Activated CD8-positive, alpha-beta memory T cell treated with anti-CD3 and anti-CD28 coated beads, Interleukin-2, amount 50 U/mL, for 1 hour (primary cell): ENCODE data around the gene RPL10A.

Experiments
- DNase-seq: peaks from one replicate; pipeline ENCODE4 v3.0.0-alpha.2; 2020; ENCODE audit errors: extremely low read depth

The RPL10A gene

GRCh38 chr6:35492258-35492973, 24.2 kb downstream of the RPL10A start:
- no peak for DNase-seq

GRCh38 chr6:35492974-35493284, 24.7 kb downstream of the RPL10A start:
- DNase-seq, result no peak

DNA sequence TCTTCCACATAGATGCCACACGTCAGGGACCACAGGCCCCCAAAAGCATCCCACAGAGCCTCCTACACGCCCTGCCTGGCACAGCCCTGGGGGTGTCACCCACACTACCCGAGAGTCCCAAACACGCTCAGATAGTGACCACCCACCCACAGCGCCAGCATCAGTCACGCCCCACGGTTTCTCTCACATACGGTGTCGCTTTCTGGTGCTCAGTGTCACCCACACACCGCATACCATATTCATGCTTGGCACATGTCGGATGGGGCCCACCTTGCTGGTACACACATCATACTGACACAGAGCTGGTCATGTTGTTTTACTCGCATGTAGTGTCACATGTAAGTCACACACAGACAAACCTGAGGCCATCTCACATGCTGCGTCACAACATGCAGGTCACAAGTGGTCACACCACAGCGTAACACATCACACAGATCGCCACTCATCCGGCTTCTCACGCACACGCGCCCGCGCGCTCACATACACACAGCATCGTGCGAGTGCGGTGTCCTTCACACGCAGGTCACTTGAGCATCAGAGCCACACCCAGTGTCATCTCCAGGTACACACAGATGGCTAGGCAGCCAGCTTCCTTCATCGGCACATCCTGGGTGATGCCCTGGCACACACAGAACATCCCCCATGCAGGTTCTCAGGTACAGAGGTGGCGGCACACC, 25.2 kb downstream of the RPL10A start:
- DNase-seq, result no peak

GRCh38 chr6:35494161-35494563, 26.0 kb downstream of the RPL10A start:
- DNase-seq, result no peak

DNA sequence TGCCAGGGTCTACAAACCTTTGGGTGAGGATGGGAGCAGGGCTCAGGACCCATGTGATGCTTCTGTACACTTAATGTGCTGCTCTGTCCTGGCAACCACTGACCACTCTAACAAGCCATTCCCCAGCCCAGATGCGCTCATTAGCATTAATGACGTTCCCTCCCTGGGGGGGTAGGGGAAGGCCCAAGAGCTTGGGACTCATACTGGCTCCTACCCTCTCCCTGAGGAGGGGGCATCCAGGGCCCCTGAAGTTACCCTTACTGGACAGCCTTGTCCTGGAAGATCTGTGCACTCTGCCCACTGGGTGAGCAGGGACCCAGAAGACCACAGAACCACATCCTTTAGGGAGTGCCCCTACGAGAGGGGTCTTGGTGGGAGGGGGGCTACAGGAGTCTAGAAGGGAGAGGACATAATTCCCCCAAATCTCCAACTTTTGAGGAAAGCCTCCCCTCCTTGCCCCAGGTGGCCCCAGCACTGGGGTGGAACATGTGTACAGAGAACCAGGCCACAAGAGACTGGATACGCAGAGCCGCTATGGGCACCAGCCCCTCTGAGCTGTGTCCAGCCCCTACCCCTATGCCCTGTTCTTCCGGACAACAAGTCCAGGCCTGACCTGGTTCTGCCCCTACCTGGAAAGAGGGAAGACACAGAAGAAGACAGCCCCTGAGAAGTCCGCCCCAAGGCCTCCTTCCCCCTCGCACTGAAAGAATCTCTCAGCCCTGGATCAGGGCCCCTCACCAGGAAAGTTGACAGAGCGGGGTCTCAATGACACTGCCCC, 27.2 kb downstream of the RPL10A start:
- DNase-seq, result no peak

GRCh38 chr6:35496036-35496840, 28.0 kb downstream of the RPL10A start:
- no peak for DNase-seq

DNA sequence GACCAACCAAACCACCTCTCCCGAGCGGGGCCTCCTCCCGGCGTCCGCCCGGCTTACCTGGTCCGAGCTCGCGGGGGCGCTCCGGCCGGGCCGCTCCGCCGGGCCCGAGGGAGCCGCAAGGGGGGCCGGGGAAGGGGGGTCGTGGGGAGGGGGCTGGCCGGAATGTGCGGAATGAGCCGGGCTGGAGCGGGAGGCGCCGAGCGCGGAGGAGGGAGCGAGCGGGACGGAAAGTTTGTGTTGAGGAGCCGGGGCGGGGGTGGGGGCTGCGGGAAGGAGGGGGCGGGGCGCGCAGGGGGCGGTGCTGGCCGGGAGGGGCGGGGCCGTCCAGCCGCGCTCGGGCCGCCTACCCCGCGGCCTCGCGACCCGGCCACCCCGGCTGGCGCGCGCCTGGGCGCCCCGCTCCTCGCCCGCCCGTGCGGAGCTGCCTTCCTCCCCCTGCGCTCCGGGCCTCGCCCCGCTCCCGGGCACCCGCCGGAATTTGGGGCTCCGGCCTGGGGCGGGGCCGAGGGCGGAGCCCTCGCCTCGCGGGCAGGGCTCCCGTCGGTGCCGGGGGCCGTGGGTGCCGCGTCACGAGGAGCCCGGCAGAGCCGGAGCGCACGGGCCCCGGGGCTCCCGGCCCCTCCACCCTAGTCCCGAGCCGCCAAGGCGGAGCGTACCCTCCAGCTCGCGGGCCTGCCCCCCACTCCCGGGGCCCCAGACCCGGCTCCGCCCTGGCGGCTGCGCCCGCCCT, 28.8 kb downstream of the RPL10A start, which contains the start of gene TEAD3:
Gene TEAD3 (minus strand): TSS at position 239 of the 730 bp plus-strand sequence.
- DNase-seq, result no peak

DNA sequence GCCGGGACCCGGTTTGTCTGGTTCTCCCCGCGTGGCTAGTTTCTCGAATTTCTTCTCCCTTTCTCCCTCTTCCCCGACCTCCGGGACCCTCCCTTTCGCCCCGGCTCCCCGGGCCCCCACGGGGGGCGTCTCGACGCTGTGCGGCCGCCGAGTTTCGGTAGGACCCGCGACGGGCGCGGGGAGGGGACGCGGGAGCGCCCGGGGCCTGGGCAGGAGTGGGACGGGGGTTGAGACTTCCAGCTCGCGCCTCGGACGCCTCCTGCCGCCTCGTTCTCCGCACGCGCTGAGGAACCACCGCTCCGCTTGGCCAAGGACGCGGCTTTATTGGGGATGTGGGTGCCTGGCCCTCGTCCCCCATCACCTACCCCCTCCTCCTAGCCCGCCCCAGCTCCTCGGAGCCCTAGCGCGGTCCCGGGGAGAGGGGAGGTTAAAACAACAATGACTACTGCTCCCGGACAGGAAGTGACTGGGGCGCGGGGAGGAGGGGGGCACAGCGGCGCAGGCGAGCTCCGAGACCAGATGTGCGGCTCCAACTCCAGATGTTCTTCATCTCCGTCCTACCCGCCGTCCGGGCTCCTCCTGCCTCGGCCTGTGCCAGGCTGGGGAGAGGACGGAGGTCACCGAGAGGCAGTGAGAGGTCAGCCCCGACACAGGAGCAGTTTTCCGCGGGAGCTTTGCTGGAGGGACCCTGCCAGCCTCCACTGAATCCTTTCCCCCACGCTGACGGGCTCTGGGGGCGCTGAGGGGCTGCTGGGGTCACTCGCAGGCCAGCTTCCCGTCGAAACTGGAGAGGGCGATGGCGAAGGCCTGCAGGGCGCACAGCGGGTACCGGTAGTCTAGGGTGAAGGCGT, 29.6 kb downstream of the RPL10A start:
- DNase-seq, result no peak

GRCh38 chr6:35498422-35499067, 30.3 kb downstream of the RPL10A start:
- DNase-seq, result no peak

- no peak for DNase-seq
These were observed 31.2 kb downstream of the RPL10A start for GRCh38 chr6:35499372-35499771.

GRCh38 chr6:35500782-35501181, 32.6 kb downstream of the RPL10A start:
- no peak for DNase-seq

GRCh38 chr6:35501784-35502183, 33.6 kb downstream of the RPL10A start:
- DNase-seq, result no peak

- no peak for DNase-seq
These were observed 35.3 kb downstream of the RPL10A start for GRCh38 chr6:35503534-35503933.

DNA sequence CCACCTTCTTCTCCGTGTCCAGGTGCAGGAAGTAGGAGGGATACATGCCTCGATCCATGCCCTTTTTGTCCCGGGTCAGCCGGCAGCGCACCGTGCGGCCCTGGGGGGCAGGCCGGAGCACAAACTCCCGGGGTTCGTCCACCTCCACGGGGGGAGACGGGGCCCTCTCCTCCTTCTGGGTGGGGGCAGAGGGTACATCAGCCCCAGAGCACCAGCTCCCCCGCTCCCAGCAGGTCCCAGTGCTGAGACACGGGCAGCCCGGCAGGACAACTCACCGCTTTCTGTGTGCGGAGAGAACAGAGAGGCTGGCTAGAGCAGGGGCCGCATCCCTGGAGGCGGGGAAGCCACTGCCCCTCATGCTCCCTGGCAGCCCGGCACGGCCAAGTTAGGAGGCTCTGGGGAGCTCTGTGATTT, 37.8 kb downstream of the RPL10A start:
- no peak for DNase-seq

DNA sequence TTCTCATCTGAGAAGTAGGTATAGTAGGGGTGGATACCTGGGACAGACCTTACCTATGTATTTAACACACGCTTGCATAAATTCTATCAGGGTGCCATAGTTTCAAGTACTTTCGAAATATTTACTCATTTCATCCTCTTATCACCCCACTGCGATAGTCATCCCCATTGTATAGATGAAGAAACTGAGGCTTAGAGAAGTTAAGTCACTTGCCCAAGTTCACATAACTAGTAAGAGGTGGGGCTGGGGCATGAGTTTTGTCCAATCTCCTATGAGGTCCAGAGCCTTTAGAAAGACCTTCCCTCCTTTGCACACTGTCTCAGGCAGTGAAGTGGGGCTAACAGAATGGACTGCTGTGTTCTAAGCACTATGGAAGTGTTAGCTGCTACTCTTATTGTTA, 38.3 kb downstream of the RPL10A start:
- no peak for DNase-seq

- DNase-seq, result no peak
These were observed 39.0 kb downstream of the RPL10A start for GRCh38 chr6:35507221-35507620.

GRCh38 chr6:35508027-35508426, 39.8 kb downstream of the RPL10A start:
- no peak for DNase-seq

GRCh38 chr6:35508542-35508941, 40.3 kb downstream of the RPL10A start:
- no peak for DNase-seq

- DNase-seq, result no peak
These were observed 42.8 kb downstream of the RPL10A start for GRCh38 chr6:35510916-35511561.
